ENCODE results near the gene PCDHGC5.

PCDHGC5 gene

GRCh38 chr5:141510850-141511601 is 22.1 kb downstream of the PCDHGC5 start:
- DNase-seq (ENCODE audit: low read depth): no peak
- no peak overlapping the region for H3K4me3 ChIP-seq (ENCODE audit: low read depth, low read length)

DNA sequence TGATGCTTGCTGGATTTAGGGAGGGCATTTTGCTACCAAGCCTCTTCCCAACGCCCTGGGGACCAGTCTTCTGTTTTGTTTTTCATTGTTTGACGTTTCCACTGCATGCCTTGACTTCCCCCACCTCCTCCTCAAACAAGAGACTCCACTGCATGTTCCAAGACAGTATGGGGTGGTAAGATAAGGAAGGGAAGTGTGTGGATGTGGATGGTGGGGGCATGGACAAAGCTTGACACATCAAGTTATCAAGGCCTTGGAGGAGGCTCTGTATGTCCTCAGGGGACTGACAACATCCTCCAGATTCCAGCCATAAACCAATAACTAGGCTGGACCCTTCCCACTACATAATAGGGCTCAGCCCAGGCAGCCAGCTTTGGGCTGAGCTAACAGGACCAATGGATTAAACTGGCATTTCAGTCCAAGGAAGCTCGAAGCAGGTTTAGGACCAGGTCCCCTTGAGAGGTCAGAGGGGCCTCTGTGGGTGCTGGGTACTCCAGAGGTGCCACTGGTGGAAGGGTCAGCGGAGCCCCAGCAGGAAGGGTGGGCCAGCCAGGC is 23.0 kb downstream of the PCDHGC5 start:
- H3K4me3 ChIP-seq (ENCODE audit: low read depth, low read length): no peak overlapping the region
- no peak for DNase-seq (ENCODE audit: low read depth)

- peak overlapping the region; percentile 46 for H3K4me3 ChIP-seq (ENCODE audit: low read depth, low read length)
- no peak for DNase-seq (ENCODE audit: low read depth)
Measured at GRCh38 chr5:141512390-141512910, 23.6 kb downstream of the PCDHGC5 start.

GRCh38 chr5:141512911-141513626 is 24.2 kb downstream of the PCDHGC5 start:
- no peak for DNase-seq (ENCODE audit: low read depth)

DNA sequence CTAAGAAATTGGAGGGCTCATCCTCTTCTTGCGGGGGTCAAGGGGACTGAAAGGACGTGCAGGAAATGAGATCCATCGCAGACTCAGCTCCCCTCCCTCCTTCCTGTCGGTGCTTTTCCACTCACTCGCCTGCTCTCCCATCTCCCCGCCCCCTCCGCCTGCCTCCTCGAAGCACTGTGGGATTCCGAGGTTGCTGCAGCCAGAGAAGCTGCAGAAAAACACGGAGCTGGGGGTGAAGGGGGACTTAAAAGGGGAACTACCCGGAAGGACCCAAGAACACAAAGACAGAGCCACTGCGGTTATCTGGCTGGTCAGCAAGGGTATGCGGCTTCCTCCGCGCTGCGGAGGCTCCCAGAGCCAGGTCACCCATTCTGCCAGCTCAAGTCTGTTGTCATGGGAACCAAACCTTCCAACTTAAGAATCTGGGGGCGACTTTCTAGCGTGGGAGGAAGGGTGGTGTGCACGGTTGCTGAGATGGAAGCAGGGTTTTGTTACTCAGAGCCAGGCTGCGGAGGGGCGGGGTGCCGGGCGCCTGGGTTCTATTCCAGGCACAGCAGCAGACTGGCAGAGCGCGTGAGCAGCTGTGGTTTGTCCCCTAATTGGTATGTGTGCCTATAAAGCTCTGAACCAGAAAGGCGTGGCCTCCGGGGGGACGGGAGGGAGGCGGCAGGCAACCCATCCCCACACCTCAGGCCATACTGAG is 24.9 kb downstream of the PCDHGC5 start:
- no peak for DNase-seq (ENCODE audit: low read depth)
- peak overlapping the region; percentile 46 for H3K4me3 ChIP-seq (ENCODE audit: low read depth, low read length)

More at GRCh38 chr5:141512911-141513626, 24.2 kb downstream of the PCDHGC5 start:
- peak overlapping the region; percentile 46 for H3K4me3 ChIP-seq (ENCODE audit: low read depth, low read length)

- peak overlapping the region; percentile 46 for H3K4me3 ChIP-seq (ENCODE audit: low read depth, low read length)
- no peak for DNase-seq (ENCODE audit: low read depth)
Measured at GRCh38 chr5:141514330-141515133, 25.7 kb downstream of the PCDHGC5 start.

DNA sequence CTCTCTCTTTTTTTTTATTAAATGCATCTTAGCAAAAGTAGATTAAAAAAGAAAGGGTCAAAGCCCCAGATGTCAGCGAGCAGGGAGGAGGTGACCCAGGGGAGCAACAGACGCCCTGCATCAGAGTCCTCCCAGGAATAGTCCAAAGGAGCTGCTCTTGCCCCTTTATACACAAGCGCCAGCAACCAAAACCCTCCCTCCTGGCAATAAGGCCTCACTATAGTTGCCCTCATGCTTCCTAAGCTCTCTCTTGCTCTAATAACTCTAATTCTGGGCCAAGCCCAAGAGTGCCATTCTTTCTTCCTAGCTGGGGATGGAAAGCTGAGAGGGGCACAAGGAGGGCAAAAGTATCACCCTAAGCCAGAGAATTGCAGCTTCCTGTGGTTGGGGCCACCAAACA is 26.3 kb downstream of the PCDHGC5 start:
- H3K4me3 ChIP-seq (ENCODE audit: low read depth, low read length): no peak overlapping the region
- DNase-seq (ENCODE audit: low read depth): no peak

DNA sequence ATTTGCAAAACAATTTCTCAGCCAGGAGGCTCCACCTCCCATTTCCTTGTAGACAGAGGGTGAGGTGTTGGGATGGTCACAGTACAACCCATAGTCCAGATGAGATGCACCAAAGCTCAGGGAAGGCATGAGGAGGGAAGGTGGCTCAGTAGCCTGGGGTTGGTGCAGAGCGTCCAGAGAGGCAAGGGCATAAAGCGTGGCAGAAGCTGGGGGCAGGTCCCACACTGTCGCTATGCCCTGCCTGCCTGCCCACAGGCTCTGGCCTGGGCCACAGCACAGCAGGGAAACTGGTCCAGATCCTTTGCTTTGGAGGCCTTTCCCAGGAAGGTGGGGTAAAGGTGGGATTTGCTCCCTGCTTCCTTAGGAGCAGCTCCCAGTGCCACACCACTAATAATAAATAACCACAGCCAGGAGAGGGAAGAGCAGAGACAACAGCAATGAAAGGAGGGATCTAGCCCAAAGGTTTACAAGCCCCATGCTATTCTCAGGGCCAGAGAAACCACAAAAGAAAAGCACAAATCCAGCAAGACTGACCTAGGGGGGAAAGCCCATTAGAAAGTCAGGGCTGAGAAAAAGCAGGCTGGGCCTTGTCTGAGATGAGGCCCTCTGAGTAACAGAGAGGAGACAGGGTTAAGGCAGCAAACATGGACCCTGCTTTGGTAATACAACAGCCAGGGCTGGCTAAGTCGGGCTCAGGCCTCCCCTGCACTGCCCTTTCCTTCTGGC is 27.2 kb downstream of the PCDHGC5 start:
- H3K4me3 ChIP-seq (ENCODE audit: low read depth, low read length): no peak overlapping the region
- DNase-seq (ENCODE audit: low read depth): no peak

GRCh38 chr5:141516672-141517025 is 27.8 kb downstream of the PCDHGC5 start:
- DNase-seq (ENCODE audit: low read depth): no peak
- no peak overlapping the region for H3K4me3 ChIP-seq (ENCODE audit: low read depth, low read length)

DNA sequence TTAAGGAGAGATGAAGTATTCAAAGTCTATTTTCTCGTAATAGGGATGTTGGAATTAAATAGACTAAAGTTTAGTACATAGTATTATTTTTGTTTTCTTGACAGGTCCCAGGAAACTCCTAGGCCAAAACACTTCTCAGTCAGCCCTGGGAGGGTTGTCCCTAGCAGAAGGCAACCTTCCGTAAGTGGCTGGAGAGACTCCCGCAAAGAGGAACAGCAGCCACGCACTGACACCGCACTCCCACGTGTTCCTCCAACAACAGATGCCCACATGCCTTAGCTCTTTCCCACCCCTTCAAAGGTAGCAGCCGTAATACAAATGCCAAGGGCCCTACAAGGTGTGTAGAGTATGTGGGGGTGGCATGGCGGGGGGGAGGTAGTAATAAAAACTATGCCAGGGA is 28.4 kb downstream of the PCDHGC5 start:
- no peak for DNase-seq (ENCODE audit: low read depth)
- no peak overlapping the region for H3K4me3 ChIP-seq (ENCODE audit: low read depth, low read length)

- no peak overlapping the region for H3K4me3 ChIP-seq (ENCODE audit: low read depth, low read length)
- DNase-seq (ENCODE audit: low read depth): no peak
Measured at GRCh38 chr5:141517880-141518617, 29.2 kb downstream of the PCDHGC5 start.

GRCh38 chr5:141518618-141519015 is 29.7 kb downstream of the PCDHGC5 start:
- H3K4me3 ChIP-seq (ENCODE audit: low read depth, low read length): no peak overlapping the region
- no peak for DNase-seq (ENCODE audit: low read depth)

DNA sequence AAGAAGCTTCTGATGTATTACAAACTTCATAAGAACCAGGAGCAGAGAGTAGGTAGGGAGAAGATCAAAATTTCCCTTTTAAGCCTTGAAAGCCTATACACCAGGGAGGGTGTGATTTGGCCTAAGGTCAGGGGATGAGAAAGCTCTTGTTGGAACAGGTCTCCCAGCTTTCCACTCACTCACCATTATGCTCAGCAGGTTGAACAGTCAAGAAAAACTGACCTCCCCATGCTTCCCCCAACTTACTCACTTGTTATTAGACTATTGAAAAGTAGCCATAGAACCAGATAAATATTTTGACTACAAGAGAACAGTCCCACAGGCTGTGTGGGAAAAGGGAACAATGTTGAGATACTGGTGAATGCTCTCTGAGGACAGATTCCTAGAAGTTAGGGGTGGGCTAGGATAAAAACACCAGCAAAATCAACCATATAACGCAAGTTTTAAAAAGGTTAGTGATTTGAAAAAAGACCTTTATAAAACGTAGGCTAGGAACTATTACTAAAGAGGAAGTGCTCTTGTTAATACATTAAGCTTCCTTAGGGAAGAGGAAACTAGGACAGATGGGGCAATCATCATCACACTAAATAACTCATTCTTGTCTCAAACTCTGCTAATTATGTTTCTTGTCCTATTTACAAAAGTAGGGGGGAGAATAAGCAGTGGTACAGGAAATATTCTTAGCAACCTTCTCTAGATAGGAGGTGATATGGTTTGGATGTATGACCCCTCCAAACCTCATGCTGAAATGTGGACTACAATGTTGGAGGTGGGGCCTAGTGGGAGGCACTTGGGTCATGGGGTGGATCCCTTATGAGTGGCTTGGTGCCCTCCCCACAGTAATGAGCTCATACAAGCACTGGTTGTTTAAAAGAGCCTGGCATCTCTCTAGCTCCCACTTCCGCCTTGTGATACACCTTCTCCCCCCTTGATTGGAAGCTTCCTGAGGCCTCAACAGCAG is 31.0 kb downstream of the PCDHGC5 start:
- no peak for DNase-seq (ENCODE audit: low read depth)
- H3K4me3 ChIP-seq (ENCODE audit: low read depth, low read length): no peak overlapping the region

GRCh38 chr5:141521244-141521781 is 32.4 kb downstream of the PCDHGC5 start:
- DNase-seq (ENCODE audit: low read depth): peak; percentile 99
- no peak overlapping the region for H3K4me3 ChIP-seq (ENCODE audit: low read depth, low read length)

- no peak overlapping the region for H3K4me3 ChIP-seq (ENCODE audit: low read depth, low read length)
- DNase-seq (ENCODE audit: low read depth): no peak
Measured at GRCh38 chr5:141522301-141522700, 33.4 kb downstream of the PCDHGC5 start.

- no peak overlapping the region for H3K4me3 ChIP-seq (ENCODE audit: low read depth, low read length)
Measured at GRCh38 chr5:141523991-141524390, 35.1 kb downstream of the PCDHGC5 start.

More at GRCh38 chr5:141523991-141524390, 35.1 kb downstream of the PCDHGC5 start:
- no peak for DNase-seq (ENCODE audit: low read depth)
